ENCODE data around the gene ZIC1.

DNA sequence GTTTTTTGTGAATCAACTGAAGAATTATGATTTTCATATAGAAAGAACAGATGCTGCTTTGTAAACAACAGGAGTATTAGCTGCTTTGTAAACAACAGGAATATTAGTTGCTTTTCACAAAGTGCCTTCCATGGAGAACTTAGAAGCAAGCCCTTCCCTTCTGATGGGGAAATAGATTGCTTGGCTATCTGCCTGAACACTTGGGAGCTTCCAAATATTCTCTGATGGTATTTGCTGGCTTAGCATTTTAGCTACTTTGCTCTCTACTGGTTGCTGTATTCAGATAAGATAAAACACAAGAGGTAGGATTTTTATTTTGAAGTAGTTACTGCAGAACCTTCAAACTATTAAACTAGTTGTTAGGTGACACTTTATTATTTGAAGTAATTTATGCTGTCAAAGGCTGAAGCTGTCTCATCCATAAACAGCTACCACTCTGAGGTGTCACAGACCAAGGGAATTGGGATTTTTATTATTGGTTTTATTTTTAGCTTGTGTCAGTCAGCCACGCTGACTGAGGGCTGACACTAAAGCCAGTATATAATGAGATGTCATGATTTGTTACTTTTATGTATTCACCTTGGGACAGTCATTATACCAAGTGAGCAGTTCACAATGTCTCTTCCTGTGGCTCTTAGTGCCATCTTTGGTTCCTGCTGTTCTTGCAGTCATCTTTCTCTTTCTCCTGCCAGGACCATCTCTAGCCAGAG lies 50.0 kb downstream of the ZIC1 start:
- TF ChIP-seq, protein P1, sequence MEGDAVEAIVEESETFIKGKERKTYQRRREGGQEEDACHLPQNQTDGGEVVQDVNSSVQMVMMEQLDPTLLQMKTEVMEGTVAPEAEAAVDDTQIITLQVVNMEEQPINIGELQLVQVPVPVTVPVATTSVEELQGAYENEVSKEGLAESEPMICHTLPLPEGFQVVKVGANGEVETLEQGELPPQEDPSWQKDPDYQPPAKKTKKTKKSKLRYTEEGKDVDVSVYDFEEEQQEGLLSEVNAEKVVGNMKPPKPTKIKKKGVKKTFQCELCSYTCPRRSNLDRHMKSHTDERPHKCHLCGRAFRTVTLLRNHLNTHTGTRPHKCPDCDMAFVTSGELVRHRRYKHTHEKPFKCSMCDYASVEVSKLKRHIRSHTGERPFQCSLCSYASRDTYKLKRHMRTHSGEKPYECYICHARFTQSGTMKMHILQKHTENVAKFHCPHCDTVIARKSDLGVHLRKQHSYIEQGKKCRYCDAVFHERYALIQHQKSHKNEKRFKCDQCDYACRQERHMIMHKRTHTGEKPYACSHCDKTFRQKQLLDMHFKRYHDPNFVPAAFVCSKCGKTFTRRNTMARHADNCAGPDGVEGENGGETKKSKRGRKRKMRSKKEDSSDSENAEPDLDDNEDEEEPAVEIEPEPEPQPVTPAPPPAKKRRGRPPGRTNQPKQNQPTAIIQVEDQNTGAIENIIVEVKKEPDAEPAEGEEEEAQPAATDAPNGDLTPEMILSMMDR (conservative IDR thresholded peaks at IDR 0.05) = no peak
- no peak for TF ChIP-seq EZH2 (IDR thresholded peaks at IDR 0.05; ENCODE audit: low read depth)

All from PC-9 (cell line).